ENCODE measurements around the gene CNTF. TPM values are rescaled to one million over a fixed set of nuclear protein-coding genes. Genes with fewer than 3 reads are reported as not detected.

Gene CNTF
- total RNA-seq, 1 experiment from 2014 or later: 4.1 TPM

GRCh38 chr11:58652726-58653280, 30.3 kb downstream of the CNTF start:
- Histone ChIP-seq H3K4me1 (ENCODE audit: low read length) (peaks cover 10% of the 10 kb centered on the region), H3K27ac (ENCODE audit: low read length) (no peak overlapping the region), H3K4me3 (ENCODE audit: low read length) (no peak overlapping the region), H3K9me3 (ENCODE audit: low read length) (no peaks in the 10 kb centered on the region), H3K36me3 (ENCODE audit: insufficient read depth, low read length) (no peaks in the 10 kb centered on the region), H3K9me2 (replicated peaks; ENCODE audit: insufficient read depth, low read length) (no peaks in the 10 kb centered on the region), H3K9ac (ENCODE audit: low read length) (no peak overlapping the region), H3K27me3 (ENCODE audit: low read length) (no peaks in the 10 kb centered on the region), H2AFZ (ENCODE audit: low read length) (no peak overlapping the region), H4K20me1 (ENCODE audit: insufficient read depth, low read depth, low read length) (no peaks in the 10 kb centered on the region), H3K4me2 (ENCODE audit: low read depth, low read length, poor library complexity, severe bottlenecking) (no peak overlapping the region), H3K79me2 (ENCODE audit: low read length) (no peaks in the 10 kb centered on the region)
- DNase-seq: no peak

- H3K27me3 ChIP-seq (ENCODE audit: low read length): no peaks in the 10 kb centered on the region
- H3K4me1 ChIP-seq (ENCODE audit: low read length): peaks cover 9% of the 10 kb centered on the region
- DNase-seq: peak; percentile 90
- no peak overlapping the region for H3K27ac ChIP-seq (ENCODE audit: low read length)
- H3K9me3 ChIP-seq (ENCODE audit: low read length): no peaks in the 10 kb centered on the region
- H3K9me2 ChIP-seq (replicated peaks; ENCODE audit: insufficient read depth, low read length): no peaks in the 10 kb centered on the region
- no peaks in the 10 kb centered on the region for H3K79me2 ChIP-seq (ENCODE audit: low read length)
- no peaks in the 10 kb centered on the region for H4K20me1 ChIP-seq (ENCODE audit: insufficient read depth, low read depth, low read length)
- H3K9ac ChIP-seq (ENCODE audit: low read length): no peak overlapping the region
- H2AFZ ChIP-seq (ENCODE audit: low read length): no peak overlapping the region
- no peak overlapping the region for H3K4me3 ChIP-seq (ENCODE audit: low read length)
- H3K36me3 ChIP-seq (ENCODE audit: insufficient read depth, low read length): no peaks in the 10 kb centered on the region
- H3K4me2 ChIP-seq (ENCODE audit: low read depth, low read length, poor library complexity, severe bottlenecking): no peak overlapping the region
Measured at GRCh38 chr11:58654079-58654907, 31.8 kb downstream of the CNTF start.

GRCh38 chr11:58654908-58655296, 32.4 kb downstream of the CNTF start:
- Histone ChIP-seq H3K4me1 (ENCODE audit: low read length) (peaks cover 5% of the 10 kb centered on the region), H3K9ac (ENCODE audit: low read length) (no peak overlapping the region), H3K4me2 (ENCODE audit: low read depth, low read length, poor library complexity, severe bottlenecking) (no peak overlapping the region), H3K27ac (ENCODE audit: low read length) (no peak overlapping the region), H3K4me3 (ENCODE audit: low read length) (no peak overlapping the region), H4K20me1 (ENCODE audit: insufficient read depth, low read depth, low read length) (no peaks in the 10 kb centered on the region), H3K9me2 (replicated peaks; ENCODE audit: insufficient read depth, low read length) (no peaks in the 10 kb centered on the region), H3K36me3 (ENCODE audit: insufficient read depth, low read length) (no peaks in the 10 kb centered on the region), H2AFZ (ENCODE audit: low read length) (no peak overlapping the region), H3K9me3 (ENCODE audit: low read length) (no peaks in the 10 kb centered on the region), H3K27me3 (ENCODE audit: low read length) (no peaks in the 10 kb centered on the region), H3K79me2 (ENCODE audit: low read length) (no peaks in the 10 kb centered on the region)
- DNase-seq: no peak

- Histone ChIP-seq H3K4me3 (ENCODE audit: low read length) (no peak overlapping the region), H3K36me3 (ENCODE audit: insufficient read depth, low read length) (no peaks in the 10 kb centered on the region), H3K27me3 (ENCODE audit: low read length) (no peaks in the 10 kb centered on the region), H3K4me2 (ENCODE audit: low read depth, low read length, poor library complexity, severe bottlenecking) (no peak overlapping the region), H3K9me2 (replicated peaks; ENCODE audit: insufficient read depth, low read length) (no peaks in the 10 kb centered on the region), H4K20me1 (ENCODE audit: insufficient read depth, low read depth, low read length) (no peaks in the 10 kb centered on the region), H3K27ac (ENCODE audit: low read length) (no peak overlapping the region), H3K9me3 (ENCODE audit: low read length) (no peaks in the 10 kb centered on the region), H3K79me2 (ENCODE audit: low read length) (no peaks in the 10 kb centered on the region), H3K4me1 (ENCODE audit: low read length) (no peaks in the 10 kb centered on the region), H3K9ac (ENCODE audit: low read length) (no peak overlapping the region), H2AFZ (ENCODE audit: low read length) (no peak overlapping the region)
- no peak for DNase-seq
Measured at GRCh38 chr11:58656348-58656747, 33.9 kb downstream of the CNTF start.

GRCh38 chr11:58658623-58659022, 36.2 kb downstream of the CNTF start:
- Histone ChIP-seq H3K9me2 (replicated peaks; ENCODE audit: insufficient read depth, low read length) (no peaks in the 10 kb centered on the region), H3K4me2 (ENCODE audit: low read depth, low read length, poor library complexity, severe bottlenecking) (no peak overlapping the region), H3K4me3 (ENCODE audit: low read length) (no peak overlapping the region), H3K36me3 (ENCODE audit: insufficient read depth, low read length) (no peaks in the 10 kb centered on the region), H3K9me3 (ENCODE audit: low read length) (no peaks in the 10 kb centered on the region), H3K27me3 (ENCODE audit: low read length) (no peaks in the 10 kb centered on the region), H3K79me2 (ENCODE audit: low read length) (no peaks in the 10 kb centered on the region), H3K4me1 (ENCODE audit: low read length) (no peaks in the 10 kb centered on the region), H3K27ac (ENCODE audit: low read length) (no peak overlapping the region), H4K20me1 (ENCODE audit: insufficient read depth, low read depth, low read length) (no peaks in the 10 kb centered on the region), H3K9ac (ENCODE audit: low read length) (no peak overlapping the region), H2AFZ (ENCODE audit: low read length) (no peak overlapping the region)
- no peak for DNase-seq

GRCh38 chr11:58659404-58659803, 36.9 kb downstream of the CNTF start:
- H3K4me2 ChIP-seq (ENCODE audit: low read depth, low read length, poor library complexity, severe bottlenecking): no peak overlapping the region
- no peaks in the 10 kb centered on the region for H3K9me3 ChIP-seq (ENCODE audit: low read length)
- H3K4me3 ChIP-seq (ENCODE audit: low read length): no peak overlapping the region
- no peak overlapping the region for H3K27ac ChIP-seq (ENCODE audit: low read length)
- no peak for DNase-seq
- no peaks in the 10 kb centered on the region for H3K79me2 ChIP-seq (ENCODE audit: low read length)
- H2AFZ ChIP-seq (ENCODE audit: low read length): no peak overlapping the region
- H4K20me1 ChIP-seq (ENCODE audit: insufficient read depth, low read depth, low read length): no peaks in the 10 kb centered on the region
- H3K27me3 ChIP-seq (ENCODE audit: low read length): no peaks in the 10 kb centered on the region
- no peaks in the 10 kb centered on the region for H3K4me1 ChIP-seq (ENCODE audit: low read length)
- no peak overlapping the region for H3K9ac ChIP-seq (ENCODE audit: low read length)
- H3K9me2 ChIP-seq (replicated peaks; ENCODE audit: insufficient read depth, low read length): no peaks in the 10 kb centered on the region
- H3K36me3 ChIP-seq (ENCODE audit: insufficient read depth, low read length): no peaks in the 10 kb centered on the region

GRCh38 chr11:58659910-58660570, 37.6 kb downstream of the CNTF start:
- H3K79me2 ChIP-seq (ENCODE audit: low read length): no peaks in the 10 kb centered on the region
- H3K4me2 ChIP-seq (ENCODE audit: low read depth, low read length, poor library complexity, severe bottlenecking): no peak overlapping the region
- no peaks in the 10 kb centered on the region for H4K20me1 ChIP-seq (ENCODE audit: insufficient read depth, low read depth, low read length)
- no peaks in the 10 kb centered on the region for H3K36me3 ChIP-seq (ENCODE audit: insufficient read depth, low read length)
- H3K27ac ChIP-seq (ENCODE audit: low read length): no peak overlapping the region
- no peaks in the 10 kb centered on the region for H3K27me3 ChIP-seq (ENCODE audit: low read length)
- no peaks in the 10 kb centered on the region for H3K9me3 ChIP-seq (ENCODE audit: low read length)
- no peak overlapping the region for H2AFZ ChIP-seq (ENCODE audit: low read length)
- no peaks in the 10 kb centered on the region for H3K9me2 ChIP-seq (replicated peaks; ENCODE audit: insufficient read depth, low read length)
- no peaks in the 10 kb centered on the region for H3K4me1 ChIP-seq (ENCODE audit: low read length)
- no peak overlapping the region for H3K4me3 ChIP-seq (ENCODE audit: low read length)
- no peak for DNase-seq
- H3K9ac ChIP-seq (ENCODE audit: low read length): no peak overlapping the region

GRCh38 chr11:58671983-58672633, 49.6 kb downstream of the CNTF start:
- Histone ChIP-seq H2AFZ (ENCODE audit: low read length) (no peak overlapping the region), H3K36me3 (ENCODE audit: insufficient read depth, low read length) (no peaks in the 10 kb centered on the region), H3K9me2 (replicated peaks; ENCODE audit: insufficient read depth, low read length) (no peaks in the 10 kb centered on the region), H3K4me3 (ENCODE audit: low read length) (no peak overlapping the region), H3K79me2 (ENCODE audit: low read length) (no peaks in the 10 kb centered on the region), H3K4me1 (ENCODE audit: low read length) (no peaks in the 10 kb centered on the region), H3K27me3 (ENCODE audit: low read length) (no peaks in the 10 kb centered on the region), H3K4me2 (ENCODE audit: low read depth, low read length, poor library complexity, severe bottlenecking) (no peak overlapping the region), H4K20me1 (ENCODE audit: insufficient read depth, low read depth, low read length) (no peaks in the 10 kb centered on the region), H3K9me3 (ENCODE audit: low read length) (no peaks in the 10 kb centered on the region), H3K9ac (ENCODE audit: low read length) (no peak overlapping the region), H3K27ac (ENCODE audit: low read length) (no peak overlapping the region)
- DNase-seq: no peak
